GM18498 (cell line): ENCODE data around the gene YPEL2.
"Not testable (repeated sequence)": the region's sequence is repeated elsewhere in the genome, so short reads cannot be mapped to it uniquely, and the experiment has no call there.

Experiments
- ATAC-seq: cut with Tn5 transposase; IDR thresholded peaks from one replicate; pipeline ENCODE4 v1.9.1; 2021; ENCODE audit warnings: mild to moderate bottlenecking, moderate library complexity; ENCODE audit not compliant: unreplicated experiment

YPEL2 gene

DNA sequence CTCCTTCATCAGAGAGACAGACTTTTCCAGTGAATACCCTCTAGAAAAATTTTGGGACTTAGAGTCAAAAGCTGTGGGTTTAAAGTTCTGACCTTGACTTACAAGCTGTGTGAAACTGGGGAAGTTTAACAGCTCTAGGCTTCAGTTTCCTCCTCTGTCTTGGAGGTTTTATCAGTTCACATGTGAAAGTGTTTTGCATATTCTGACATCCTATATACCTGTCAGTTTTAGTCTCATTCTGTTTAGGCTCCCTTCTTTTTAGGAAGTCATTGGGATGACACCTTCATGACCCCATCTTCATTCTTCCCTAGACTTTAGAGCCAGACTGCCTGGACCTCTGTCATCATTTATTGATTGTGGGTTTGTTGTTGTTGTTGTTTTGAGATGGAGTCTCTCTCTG, 44.4 kb downstream of the YPEL2 start:
- ATAC-seq, result peak; percentile 61

DNA sequence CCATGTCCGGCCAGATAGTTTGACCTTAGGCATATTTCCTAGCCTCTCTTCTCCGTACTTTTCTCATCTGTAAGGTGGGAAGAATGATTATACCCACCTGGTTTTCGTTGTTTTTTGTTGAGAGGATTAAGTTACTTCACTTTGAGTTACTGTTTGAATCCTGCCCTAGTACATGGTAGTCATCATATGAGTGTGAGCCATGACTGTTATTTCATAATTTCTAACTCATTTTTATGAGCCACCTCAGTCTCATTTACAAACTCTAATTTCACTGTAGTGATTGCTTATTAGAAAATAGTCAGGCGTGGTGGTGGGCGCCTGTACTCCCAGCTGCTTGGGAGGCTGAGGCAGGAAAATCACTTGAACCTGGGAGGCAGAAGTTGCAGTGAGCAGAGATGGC, 45.1 kb downstream of the YPEL2 start:
- ATAC-seq, result no peak

- no peak for ATAC-seq
These were observed 46.0 kb downstream of the YPEL2 start for GRCh38 chr17:59377410-59377809.

- no peak for ATAC-seq
These were observed 47.2 kb downstream of the YPEL2 start for GRCh38 chr17:59378675-59379074.

- ATAC-seq, result no peak
These were observed 49.0 kb downstream of the YPEL2 start for GRCh38 chr17:59380474-59380873.

- ATAC-seq, result no peak
These were observed 50.5 kb downstream of the YPEL2 start for GRCh38 chr17:59381716-59382570.

- ATAC-seq, result no peak
These were observed 52.4 kb downstream of the YPEL2 start for GRCh38 chr17:59383893-59384292.

- no peak for ATAC-seq
These were observed 56.1 kb downstream of the YPEL2 start for GRCh38 chr17:59387351-59388068.

GRCh38 chr17:59388069-59388556, 56.7 kb downstream of the YPEL2 start:
- ATAC-seq, result no peak

- no peak for ATAC-seq
These were observed 57.6 kb downstream of the YPEL2 start for GRCh38 chr17:59389066-59389465.

GRCh38 chr17:59391021-59391420, 59.6 kb downstream of the YPEL2 start:
- no peak for ATAC-seq

- no peak for ATAC-seq
These were observed 61.7 kb downstream of the YPEL2 start for GRCh38 chr17:59392973-59393679.

GRCh38 chr17:59393742-59394410, 62.4 kb downstream of the YPEL2 start:
- ATAC-seq, result not testable (repeated sequence)

- no peak for ATAC-seq
These were observed 64.8 kb downstream of the YPEL2 start for GRCh38 chr17:59396134-59396826.

DNA sequence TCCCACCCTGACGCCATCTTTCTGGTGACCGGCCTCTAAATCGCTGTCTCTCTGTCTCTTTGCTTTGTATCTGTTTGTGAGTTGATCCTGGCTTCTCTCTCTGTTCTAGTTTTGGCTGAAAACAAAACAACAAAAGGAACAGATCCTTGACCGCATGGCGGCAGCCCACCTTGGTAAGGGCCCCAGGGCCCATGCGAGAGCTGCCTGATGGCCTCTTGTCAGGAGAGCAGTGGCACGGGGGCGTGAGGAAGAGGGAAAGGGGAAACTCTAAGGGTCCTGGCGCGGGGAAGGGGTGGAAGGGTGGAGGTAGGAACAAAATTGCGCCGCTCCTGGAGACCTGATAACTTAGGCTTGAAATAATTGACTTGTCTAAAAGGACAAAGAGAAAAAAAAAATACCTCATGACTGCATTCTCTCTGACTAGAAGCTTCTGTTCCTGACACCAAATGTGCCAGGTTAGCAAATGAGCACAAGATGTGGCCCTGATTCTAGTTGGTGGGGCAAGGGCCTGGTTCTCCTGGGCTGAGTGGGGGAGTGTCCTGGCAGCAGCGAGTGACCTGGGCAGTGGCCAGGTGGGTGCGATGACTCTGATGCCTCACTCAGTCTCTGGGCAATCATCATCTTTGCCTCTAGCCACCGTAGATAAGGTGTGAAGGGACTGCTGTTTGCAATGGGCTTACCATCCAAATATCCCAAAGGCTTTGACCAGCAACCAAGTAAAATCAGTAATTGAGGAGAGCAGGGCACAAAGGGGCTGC, 66.0 kb downstream of the YPEL2 start:
- ATAC-seq, result no peak

DNA sequence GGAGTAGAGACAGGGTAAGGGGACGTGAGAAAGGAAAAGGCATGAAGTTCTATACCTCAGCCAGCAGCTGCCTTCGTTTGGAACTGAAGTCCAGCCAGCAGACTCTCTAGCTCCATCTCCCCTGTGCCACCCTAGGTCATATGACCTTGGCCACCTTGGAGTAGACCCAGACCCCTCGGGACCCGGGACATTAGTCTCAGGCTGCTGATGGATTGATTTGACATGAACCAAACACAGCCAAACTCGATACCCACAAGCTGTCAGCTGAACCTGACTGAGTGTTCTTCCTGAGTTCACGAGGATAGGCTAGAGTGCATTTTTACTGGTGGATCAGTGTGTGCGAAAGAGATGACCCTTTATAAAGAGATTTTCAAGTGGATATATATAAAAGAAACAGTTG, 68.5 kb downstream of the YPEL2 start:
- no peak for ATAC-seq

DNA sequence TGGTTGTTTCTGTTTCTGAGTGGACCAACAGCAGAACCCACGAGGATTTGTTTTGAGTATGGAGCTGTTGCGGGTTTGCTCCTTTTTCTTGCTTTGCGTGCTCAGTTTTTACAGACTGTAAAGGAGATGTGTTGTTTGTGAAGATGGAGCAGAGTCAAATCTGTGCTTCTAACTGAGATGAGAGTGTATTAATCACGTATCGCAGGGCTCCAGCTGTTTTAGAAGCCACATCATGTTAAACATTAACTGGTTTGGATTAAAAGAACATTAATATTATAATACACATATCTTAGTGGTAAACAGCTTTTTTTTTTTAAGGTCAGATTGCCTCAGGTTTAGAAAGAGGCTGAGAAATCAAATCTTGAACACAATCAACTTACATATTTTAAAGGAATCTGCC, 69.4 kb downstream of the YPEL2 start:
- ATAC-seq, result no peak

DNA sequence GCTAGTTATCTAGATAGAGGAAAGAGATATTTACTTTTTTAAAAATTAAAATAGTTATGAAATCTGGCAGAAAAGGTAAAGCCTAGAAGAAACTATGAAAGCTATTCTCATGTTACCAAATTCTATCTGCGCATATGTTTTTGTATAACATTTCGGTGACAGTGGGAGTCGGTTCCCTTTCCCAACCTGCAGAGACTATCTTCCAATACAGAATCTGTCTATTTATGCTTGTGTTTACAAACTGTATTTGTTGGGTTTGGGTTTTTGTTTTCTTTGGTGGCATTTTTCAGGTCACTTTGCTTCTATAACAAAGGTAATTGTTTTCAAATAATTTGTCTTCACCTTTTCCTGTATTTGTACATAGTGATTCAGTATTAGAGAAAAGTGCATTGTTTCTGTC, 69.8 kb downstream of the YPEL2 start:
- ATAC-seq, result no peak

DNA sequence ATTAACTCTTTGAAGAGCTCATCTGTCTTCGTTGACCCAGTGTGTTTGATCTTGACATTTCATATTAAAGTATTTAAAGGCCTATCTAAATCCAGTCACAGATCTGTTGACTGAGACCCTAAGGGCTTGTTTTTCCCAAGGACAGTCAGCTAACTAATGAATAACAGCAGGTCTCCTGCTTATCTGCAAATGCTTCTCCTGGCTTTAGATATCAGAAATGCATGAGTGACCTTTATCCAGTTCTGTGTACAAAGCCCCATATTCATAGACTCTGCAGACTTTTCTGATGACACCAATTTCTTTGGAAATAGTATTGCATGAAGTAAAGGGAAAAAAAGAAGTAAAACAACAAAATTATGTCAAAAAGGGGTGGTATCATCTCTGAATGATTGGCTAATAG, 70.3 kb downstream of the YPEL2 start:
- no peak for ATAC-seq

- no peak for ATAC-seq
These were observed 71.3 kb downstream of the YPEL2 start for GRCh38 chr17:59402760-59403159.
